GM03348 (cell line): ENCODE data around the gene TMEM74B.
"Not testable (repeated sequence)": the region's sequence is repeated elsewhere in the genome, so short reads cannot be mapped to it uniquely, and the experiment has no call there.

Experiments used
- DNase-seq: peaks from one replicate; pipeline ENCODE4 v3.0.0; 2012; ENCODE audit warnings: low spot score

The TMEM74B gene

GRCh38 chr20:1184638-1185315 is at the start of gene TMEM74B:
TMEM74B (minus strand) TSS chr20:1184981; CDS start chr20:1183801, 1,180 bp downstream.
- DNase-seq: peak; percentile 28

- no peak for DNase-seq
Observed at GRCh38 chr20:1232286-1233111, 47.7 kb upstream of the TMEM74B start.

- DNase-seq: no peak
Observed at GRCh38 chr20:1229541-1229940, 44.8 kb upstream of the TMEM74B start.

GRCh38 chr20:1225783-1226654 is 41.2 kb upstream of the TMEM74B start, which contains the start of gene RAD21L1:
RAD21L1 (plus strand) TSS chr20:1226044; CDS start chr20:1228454, 2,410 bp downstream.
- peak; percentile 95 for DNase-seq

GRCh38 chr20:1225263-1225782 is 40.5 kb upstream of the TMEM74B start:
- DNase-seq: no peak

GRCh38 chr20:1224205-1224890 is 39.6 kb upstream of the TMEM74B start:
- no peak for DNase-seq

- DNase-seq: not testable (repeated sequence)
Observed at GRCh38 chr20:1222750-1223149, 38.0 kb upstream of the TMEM74B start.

- not testable (repeated sequence) for DNase-seq
Observed at GRCh38 chr20:1216527-1217427, 32.0 kb upstream of the TMEM74B start.

GRCh38 chr20:1215386-1216170 is 30.8 kb upstream of the TMEM74B start:
- no peak for DNase-seq

GRCh38 chr20:1214838-1215261 is 30.1 kb upstream of the TMEM74B start:
- no peak for DNase-seq

GRCh38 chr20:1212607-1213396 is 28.0 kb upstream of the TMEM74B start:
- peak; percentile 82 for DNase-seq

GRCh38 chr20:1212023-1212422 is 27.2 kb upstream of the TMEM74B start:
- DNase-seq: no peak

- DNase-seq: no peak
Observed at GRCh38 chr20:1210501-1210900, 25.7 kb upstream of the TMEM74B start.

- peak; percentile 33 for DNase-seq
Observed at GRCh38 chr20:1209447-1210387, 24.9 kb upstream of the TMEM74B start.

- no peak for DNase-seq
Observed at GRCh38 chr20:1207293-1207878, 22.6 kb upstream of the TMEM74B start.

GRCh38 chr20:1206366-1207148 is 21.8 kb upstream of the TMEM74B start:
- no peak for DNase-seq
